HG03520 (cell line): ENCODE results near the gene YES1.
"Not testable (repeated sequence)": the region's sequence is repeated elsewhere in the genome, so short reads cannot be mapped to it uniquely, and the experiment has no call there.

ENCODE experiments used
- ATAC-seq: cut with Tn5 transposase; IDR thresholded peaks from one replicate; pipeline ENCODE4 v1.9.1; 2021; ENCODE audit warnings: mild to moderate bottlenecking, moderate library complexity; ENCODE audit not compliant: unreplicated experiment

Gene YES1

GRCh38 chr18:824179-824578 is 12.1 kb upstream of the YES1 start:
- no peak for ATAC-seq

GRCh38 chr18:820591-821165 is 8.6 kb upstream of the YES1 start:
- no peak for ATAC-seq

GRCh38 chr18:816869-817268 is 4.8 kb upstream of the YES1 start:
- ATAC-seq: no peak

- ATAC-seq: no peak
These were observed 4.1 kb upstream of the YES1 start for GRCh38 chr18:816088-816653.

- ATAC-seq: no peak
These were observed 3.3 kb upstream of the YES1 start for GRCh38 chr18:815353-815752.

- no peak for ATAC-seq
These were observed 2.5 kb upstream of the YES1 start for GRCh38 chr18:814300-815084.

GRCh38 chr18:813172-814071 is 1.4 kb upstream of the YES1 start:
- ATAC-seq: no peak

GRCh38 chr18:812376-813171 is 532 bp upstream of the YES1 start:
- peak; percentile 47 for ATAC-seq

- ATAC-seq: peak; percentile 22
These were observed 705 bp downstream of the YES1 start for GRCh38 chr18:811182-811891.

- ATAC-seq: peak; percentile 28
These were observed 1.9 kb downstream of the YES1 start for GRCh38 chr18:809985-810642.

- ATAC-seq: not testable (repeated sequence)
These were observed 2.8 kb downstream of the YES1 start for GRCh38 chr18:809228-809627.

- ATAC-seq: no peak
These were observed 3.5 kb downstream of the YES1 start for GRCh38 chr18:808502-808901.

- ATAC-seq: no peak
These were observed 4.0 kb downstream of the YES1 start for GRCh38 chr18:808086-808485.

- ATAC-seq: peak; percentile 26
These were observed 6.3 kb downstream of the YES1 start for GRCh38 chr18:805755-806110.

GRCh38 chr18:805008-805754 is 6.9 kb downstream of the YES1 start:
- ATAC-seq: peak; percentile 41

GRCh38 chr18:801137-801536 is 10.9 kb downstream of the YES1 start:
- ATAC-seq: no peak

GRCh38 chr18:799943-800342 is 12.1 kb downstream of the YES1 start:
- ATAC-seq: no peak

- not testable (repeated sequence) for ATAC-seq
These were observed 16.7 kb downstream of the YES1 start for GRCh38 chr18:795383-795782.

- no peak for ATAC-seq
These were observed 22.6 kb downstream of the YES1 start for GRCh38 chr18:789397-789796.
